Fibroblast of peridontal ligament (primary cell): Measurements from ENCODE around the gene MAST4.
A peak's percentile ranks its signal among the peaks of the same experiment; 100 is the strongest.
"Not testable (repeated sequence)": the region's sequence is repeated elsewhere in the genome, so short reads cannot be mapped to it uniquely, and the experiment has no call there.

Source experiments
- DNase-seq: peaks from one replicate; pipeline ENCODE4 v3.0.0-alpha.2; 2010; ENCODE audit errors: extremely low read depth

MAST4 gene

DNA sequence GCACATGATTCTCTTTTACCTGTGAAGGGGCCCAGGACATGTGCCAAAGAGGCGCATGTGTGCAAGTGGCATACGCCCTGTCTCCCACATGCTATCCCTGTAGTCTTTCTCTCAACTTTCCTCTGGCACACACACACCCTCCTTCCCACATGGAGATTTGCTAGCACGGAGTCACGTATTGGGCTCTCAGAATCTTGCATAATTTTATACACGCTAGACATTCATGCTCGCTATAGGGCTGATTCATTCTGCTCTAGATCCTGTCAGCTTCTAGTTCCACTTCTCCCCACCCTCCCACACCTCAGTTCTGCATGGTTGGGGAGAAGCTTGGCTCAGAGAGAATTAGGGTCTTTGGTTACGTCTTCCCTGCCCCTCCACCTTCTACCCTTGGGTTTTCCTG lies 527.6 kb downstream of the MAST4 start:
- no peak for DNase-seq

DNA sequence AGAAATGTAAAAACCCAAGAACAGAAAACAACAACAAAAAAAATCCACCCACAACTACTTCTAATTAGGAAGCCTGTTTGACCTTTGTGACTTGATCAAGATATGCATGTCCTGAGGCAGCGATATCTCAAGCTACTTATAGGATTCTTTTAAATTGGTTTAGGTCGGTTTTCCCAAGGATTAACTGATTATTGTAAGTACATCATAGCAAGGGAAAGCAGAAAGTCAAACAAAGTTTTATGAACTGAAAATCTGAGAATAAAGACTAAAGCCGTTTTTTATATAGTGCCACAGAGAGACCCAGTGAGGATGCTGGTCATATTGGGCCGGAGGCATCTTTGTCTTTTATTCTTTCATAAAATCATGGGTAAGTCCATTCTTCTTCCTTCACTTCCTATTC lies 528.4 kb downstream of the MAST4 start:
- no peak for DNase-seq

DNA sequence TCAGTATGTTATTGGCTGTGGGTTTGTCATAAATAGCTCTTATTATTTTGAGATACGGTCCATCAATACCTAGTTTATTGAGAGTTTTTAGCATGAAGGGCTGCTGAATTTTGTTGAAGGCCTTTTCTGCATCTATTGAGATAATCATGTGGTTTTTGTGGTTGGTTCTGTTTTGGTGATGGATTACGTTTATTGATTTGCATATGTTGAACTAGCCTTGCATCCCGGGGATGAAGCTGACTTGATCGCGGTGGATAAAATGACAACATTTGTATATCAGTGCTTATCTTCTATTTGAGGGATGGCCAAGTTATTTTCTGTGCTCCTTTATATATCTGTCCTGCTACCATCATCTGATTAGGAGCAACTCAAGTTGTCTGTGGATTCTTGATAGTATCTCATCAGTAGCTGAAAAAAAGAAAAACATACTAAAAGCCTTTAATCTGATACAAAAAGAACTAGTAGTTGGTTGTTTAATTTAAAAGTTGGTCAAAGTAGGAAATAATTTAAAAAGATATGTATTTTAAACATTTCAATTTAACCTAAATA lies 531.2 kb downstream of the MAST4 start:
- DNase-seq, result not testable (repeated sequence)

DNA sequence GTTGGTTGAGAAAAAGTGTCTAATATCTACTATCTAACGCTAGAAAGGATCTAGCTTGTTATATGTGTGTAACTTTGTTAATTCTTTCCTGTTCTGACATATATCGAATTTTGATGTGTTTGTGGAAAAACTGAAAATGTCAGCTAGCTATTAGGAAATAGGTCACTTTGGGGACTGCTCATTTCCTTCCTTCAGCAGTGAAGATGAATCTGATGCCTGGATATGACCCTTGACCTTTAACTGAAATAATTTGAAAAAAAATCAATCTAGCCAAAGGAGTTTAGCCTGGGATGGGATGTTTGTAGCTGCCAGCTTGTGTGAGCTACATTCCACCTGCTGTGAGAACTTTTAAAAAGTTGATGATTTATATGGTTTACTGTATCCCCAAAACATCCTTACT lies 533.6 kb downstream of the MAST4 start:
- DNase-seq, result no peak

DNA sequence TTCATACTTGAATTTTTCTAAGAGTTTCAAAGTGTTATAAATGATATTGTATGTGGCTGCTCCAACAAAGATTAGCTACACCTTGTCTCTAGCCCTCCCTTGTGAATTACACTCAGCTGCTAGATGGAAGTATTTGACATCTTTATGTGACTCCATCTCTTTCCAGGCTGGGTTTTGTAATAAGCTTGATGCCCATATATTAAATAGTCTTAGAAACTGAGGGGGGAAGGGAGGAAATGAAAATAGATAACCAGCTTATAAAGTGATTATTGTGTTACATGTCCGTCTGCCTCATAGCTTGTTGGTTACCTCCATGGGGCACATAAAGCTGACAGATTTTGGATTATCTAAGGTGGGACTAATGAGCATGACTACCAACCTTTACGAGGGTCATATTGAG lies 537.0 kb downstream of the MAST4 start:
- DNase-seq, result no peak

DNA sequence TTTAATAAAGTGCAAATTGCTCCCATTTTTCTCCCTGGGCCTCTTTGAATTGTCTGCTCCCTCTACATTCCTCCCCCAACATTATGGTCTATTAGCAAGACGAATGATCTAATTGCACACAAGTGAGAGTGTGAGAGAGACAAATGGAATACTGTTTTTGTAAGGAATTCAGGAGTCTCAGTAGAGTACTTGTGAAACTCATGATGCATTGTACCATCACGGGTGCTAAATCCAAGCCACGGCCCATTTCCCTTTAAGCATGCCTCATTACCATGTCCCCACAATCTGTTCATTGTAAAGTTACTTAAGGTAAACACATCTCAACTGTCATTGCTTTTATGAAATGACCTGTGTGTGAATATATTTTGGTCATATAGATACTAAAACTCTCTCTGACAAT lies 537.6 kb downstream of the MAST4 start:
- DNase-seq, result no peak

DNA sequence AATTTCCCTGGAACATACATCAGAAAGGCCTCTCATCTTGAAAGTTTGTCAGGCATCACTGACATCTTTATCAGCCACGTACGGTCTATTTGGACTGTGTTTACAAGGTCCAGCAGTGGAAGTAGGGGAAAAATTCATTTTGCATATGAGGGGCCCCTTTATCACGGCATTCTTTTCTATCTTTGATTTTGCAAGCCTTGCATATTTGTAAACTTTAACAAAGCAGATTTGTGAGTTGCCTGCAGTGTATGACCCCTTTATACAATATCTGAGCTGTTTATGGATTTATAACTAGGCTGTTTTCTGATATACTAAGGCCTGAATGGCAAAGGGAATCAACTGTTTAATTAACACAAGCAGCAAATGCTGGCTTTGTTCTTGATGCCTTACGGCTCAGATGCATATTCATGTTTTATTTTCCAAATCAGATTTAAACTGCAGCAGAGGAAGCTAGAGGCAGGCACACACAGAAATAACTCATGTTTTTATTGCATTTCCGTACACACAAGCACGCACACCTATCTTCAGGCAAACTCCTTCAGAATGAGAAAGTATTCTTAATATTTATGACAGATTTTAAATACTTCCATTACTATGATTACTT lies 539.3 kb downstream of the MAST4 start:
- no peak for DNase-seq

DNA sequence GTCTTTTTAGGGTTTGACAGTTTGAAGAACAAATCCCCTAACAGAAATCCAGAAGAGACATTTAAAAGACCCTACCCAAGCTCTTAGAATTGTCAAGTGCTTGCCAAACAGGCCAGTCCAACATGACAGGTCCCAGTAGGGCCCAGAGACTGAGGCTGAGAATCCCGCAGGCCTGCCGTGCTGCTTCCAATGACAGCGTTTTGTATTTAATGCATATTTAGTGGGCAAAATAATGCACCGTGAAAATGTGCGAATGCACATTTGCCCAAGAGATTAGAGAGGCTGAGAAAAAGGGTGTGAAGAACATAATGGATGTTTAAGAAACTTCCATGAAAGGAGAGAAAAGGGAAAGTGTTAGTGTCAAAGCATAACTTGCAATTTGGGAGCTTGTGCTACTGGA lies 542.8 kb downstream of the MAST4 start:
- DNase-seq, result no peak

DNA sequence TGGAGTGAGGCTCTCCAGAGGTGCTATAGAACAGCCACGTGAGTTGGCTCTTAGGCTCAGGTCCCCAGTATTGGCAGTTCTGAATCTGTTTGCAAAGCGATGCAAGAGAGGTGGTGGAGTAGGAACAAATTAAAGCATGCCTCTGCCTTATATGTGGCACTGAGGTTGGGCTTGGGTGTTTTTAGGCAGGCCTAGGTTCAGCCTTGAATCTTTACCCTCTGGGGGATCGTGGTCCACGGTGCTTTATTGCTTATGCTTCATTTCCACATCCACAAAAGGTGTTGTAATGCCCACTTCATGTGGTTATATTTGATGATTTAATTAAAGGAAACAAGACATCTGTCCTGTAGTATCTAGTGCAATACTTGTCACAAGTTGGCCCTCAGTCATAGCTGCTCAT lies 544.2 kb downstream of the MAST4 start:
- no peak for DNase-seq

DNA sequence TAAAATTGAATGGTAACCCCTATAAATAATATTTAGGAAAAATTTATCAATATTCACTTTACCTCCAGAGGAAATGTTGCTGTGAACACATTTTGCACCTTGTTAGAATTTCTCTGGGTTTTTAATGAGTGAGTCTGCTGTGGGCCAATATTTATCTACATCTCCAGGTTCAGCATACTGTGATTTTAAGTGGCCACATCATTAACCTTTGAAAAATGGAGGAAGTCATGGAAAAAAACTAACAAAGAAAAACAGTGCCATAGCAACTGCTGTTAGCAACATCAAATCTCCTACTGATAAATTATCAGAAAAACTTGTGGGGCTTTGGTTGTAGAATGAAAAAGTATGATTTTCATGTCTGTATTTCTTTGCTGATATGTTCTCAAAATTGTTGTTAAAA lies 545.5 kb downstream of the MAST4 start:
- DNase-seq, result no peak

DNA sequence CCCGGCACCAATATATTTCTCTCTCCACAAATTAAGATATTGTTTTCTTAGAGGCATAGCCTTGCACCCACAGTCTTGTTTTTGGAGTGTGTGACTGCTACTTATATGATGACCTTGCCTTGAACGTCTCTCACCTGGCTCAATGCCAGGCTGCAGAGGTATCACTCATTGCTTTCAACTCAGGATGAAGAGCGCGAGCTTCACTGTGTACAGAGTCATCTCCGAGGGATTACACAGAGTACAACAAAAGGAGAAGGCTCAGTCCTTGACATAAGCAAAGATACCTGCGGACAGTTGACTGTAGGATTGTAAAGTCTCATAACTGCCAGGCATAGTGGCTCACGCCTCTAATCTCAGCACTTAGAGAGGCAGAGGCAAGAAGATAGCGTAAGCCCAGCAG lies 546.6 kb downstream of the MAST4 start:
- DNase-seq, result no peak

DNA sequence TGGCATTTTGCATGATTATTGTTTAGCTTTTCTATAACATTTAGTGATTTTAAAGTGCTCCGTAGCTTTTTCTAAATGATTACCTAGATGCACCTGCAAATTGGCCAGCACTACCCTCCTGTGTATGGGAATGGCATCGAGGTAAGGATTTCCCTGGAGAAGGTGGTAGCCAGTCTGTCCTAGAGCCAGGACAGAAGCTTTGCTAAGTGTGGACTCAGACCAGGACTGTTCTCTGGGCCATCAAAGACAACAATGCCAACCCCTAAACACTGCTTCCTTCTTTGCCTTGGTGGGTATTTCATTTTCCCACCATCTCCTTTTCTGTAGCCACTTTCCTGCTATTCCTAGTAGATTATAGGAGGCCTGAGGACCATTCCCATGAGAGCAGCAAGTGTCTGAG lies 547.4 kb downstream of the MAST4 start:
- DNase-seq, result no peak

DNA sequence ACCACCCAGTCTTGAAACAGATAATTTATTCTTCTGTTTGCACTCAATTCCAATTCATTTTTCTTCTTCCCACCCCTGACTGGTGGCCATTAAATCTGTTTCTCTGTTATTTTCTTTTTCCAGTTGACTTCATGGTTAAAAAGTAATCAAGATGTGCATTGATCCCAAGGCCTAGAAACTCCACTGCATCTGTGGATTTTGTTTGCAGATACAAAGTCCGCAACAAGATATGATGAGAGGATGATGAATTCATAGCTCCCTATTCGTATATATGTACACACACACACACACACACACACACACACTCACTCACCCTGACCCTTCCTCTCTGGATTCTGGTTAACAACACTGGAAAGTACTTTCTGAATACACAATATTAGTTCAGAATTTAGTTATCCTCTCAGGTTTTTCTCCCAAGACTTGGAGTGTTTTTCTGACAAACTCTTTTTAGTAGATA lies 548.0 kb downstream of the MAST4 start:
- no peak for DNase-seq

DNA sequence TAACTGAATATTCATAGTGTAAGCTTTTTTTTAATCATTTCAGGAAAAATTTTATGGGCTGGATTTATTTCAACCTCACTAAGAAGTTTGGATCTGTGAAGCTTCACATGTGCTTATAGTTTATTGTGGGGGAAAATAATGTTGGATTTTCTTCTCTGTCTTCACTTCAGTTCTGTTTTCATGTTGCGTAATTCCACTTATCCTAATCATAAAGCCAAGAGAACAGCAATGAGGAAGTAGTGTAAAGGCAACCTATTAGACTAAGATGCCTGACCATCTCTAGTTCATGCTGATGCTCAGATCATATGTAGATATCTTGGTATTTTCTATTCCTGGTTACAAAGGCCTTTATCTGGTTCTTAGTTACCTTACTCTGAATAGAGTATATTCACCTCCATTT lies 550.4 kb downstream of the MAST4 start:
- DNase-seq, result peak; percentile 63

DNA sequence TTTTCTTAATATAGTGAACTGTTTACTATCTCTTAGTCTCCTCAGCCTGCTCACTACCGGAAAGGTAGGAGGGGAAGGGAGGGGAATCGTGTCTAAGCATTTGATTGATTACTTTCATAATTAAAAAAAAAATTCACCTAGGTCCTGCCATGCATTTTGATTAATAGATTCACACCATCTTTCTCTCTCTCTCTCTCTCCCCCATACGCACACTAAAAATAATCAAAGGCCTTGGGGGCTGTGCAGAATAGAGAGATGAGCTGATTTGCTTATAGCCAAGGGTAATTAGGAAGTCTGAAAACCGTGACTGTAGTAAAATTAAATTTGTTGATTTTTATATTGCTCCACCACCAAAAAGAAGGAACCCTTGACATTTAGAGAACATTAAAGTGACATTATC lies 550.8 kb downstream of the MAST4 start:
- DNase-seq, result no peak

DNA sequence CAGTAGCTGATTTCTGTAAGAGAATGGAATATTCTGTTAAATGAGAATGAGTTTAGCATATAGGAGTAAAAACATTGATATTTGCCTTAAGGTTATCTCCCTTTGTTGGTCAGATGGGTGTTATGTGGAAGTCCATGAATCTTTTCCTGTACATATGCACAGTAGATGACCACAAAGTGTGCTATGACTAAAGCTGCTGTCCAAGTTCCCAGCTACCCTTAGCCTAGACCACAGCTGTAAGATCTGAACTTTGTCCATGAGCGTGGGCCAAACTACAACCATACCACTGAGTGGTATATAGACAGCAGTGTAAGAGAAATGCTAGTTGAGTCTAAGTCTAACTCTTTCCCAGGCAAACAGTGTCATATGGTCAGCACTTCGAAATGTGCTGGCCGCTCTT lies 551.6 kb downstream of the MAST4 start:
- DNase-seq, result peak; percentile 30

DNA sequence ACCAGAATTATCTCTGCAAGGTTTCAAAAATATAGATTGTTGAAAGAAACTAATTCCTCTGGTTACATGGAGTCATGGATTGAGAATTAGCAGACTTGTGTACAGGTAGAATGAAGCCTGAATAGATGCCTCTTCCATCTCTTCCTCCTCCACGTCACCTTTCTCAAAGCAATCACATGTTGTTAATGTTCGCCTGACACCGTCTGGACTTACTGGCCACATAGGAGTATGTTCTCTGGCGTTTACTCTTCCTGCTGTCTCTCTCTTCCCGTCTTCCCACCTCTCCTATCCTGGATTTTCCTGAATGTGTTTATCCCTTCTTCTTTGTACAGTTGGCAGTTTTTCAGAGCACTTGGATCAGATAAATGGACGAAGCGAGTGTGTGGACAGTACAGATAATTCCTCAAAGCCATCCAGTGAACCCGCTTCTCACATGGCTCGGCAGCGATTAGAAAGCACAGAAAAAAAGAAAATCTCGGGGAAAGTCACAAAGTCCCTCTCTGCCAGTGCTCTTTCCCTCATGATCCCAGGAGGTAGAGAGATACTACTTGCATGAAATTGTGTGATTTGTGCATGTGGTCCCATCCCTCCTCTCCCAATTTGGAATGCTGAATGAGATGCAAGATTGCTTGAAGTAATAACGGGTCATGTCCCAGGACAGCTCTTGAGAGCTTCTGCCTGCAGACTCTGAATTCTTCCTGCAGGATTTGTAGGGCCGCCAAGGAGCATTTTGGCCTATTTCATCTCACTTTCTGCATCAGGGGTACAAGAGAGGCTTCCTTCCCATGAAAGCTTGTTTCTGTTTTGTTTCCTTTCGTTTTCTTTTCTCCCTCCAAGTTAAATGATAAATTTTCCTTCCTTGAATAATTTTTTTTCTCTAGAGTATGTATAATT lies 553.1 kb downstream of the MAST4 start:
- DNase-seq, result no peak

DNA sequence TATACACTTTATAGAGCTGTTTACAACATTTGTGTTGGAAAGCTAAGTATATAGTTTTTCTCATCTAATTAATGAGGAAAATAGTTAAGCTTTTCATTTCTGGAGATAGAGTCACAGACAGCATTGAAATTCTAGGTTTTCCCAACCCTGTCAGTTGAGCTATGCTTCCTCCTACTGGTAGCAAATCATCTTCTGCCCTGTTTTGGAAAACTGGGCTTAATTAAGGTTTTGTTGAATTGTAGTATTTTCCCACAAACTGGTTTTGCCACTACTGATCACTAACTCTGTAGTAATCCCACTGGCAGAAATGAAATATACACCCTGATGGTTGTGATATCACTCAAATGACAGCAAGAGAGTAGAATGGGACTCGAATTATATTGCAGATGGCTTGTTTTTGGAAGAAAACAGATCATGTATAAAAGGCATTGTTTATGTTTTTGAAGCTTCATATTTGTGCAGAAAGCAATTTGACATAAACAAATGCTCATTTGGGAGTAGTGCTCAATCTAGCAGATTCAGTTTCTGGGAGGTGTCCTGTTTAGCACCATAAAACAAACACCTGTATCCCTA lies 553.8 kb downstream of the MAST4 start:
- peak; percentile 76 for DNase-seq

DNA sequence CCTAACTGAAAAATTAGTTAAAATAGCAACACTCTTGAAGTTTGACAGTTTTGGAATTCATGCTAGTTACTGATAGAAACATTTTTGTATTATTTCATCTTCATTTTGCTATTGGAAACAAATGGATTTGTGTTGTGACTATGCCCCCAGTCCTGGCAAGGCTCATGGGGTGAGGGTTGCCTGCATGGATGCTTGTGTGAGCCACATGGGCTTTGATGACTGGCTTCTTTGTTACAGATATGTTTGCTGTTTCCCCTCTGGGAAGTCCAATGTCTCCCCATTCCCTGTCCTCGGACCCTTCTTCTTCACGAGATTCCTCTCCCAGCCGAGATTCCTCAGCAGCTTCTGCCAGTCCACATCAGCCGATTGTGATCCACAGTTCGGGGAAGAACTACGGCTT lies 556.2 kb downstream of the MAST4 start:
- no peak for DNase-seq

DNA sequence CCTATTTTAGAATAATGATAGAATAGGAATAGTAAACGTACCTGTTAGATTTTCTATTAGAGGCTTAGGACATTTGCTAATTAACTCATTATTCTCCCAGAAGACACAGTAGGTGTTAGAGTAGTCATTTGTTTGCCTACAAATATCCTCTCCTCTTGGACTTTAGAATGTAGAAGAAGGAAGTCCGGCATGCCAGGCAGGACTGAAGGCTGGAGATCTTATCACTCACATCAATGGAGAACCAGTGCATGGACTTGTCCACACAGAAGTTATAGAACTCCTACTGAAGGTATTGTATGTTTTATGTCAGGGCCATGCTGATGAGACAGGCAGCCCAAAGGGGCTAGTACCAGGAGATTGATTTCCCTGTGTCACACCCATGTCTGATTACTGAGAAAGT lies 557.1 kb downstream of the MAST4 start:
- no peak for DNase-seq

DNA sequence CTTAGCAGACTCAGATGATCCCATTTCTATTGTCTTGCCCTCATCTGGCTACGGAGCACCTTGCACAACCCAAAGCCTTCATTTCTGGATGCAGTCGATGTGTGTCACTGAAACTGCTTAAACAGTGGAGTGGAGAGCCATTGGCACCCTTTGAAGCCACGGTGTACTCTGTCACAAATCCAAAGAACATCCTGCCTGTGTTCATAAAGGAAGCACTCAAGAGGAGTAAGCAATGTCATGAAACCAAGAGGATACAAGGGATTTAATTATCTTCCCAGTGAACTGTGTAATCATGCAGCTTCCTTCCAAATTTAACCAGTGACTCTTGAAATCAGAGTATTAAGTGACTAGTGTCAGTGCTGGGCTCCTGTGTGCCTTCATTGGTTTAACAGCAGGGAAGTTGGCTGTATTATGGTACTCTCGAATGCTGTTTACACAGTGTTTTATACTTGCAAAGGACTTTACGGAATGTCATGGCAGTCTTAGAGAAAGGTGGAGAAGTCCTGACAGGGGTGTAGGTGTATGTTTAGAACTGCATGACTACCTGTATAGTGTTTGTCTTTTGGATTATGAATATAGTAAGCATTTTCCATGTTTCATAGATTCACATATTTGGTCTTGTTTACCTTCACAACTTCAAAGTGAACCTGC lies 558.5 kb downstream of the MAST4 start:
- no peak for DNase-seq

DNA sequence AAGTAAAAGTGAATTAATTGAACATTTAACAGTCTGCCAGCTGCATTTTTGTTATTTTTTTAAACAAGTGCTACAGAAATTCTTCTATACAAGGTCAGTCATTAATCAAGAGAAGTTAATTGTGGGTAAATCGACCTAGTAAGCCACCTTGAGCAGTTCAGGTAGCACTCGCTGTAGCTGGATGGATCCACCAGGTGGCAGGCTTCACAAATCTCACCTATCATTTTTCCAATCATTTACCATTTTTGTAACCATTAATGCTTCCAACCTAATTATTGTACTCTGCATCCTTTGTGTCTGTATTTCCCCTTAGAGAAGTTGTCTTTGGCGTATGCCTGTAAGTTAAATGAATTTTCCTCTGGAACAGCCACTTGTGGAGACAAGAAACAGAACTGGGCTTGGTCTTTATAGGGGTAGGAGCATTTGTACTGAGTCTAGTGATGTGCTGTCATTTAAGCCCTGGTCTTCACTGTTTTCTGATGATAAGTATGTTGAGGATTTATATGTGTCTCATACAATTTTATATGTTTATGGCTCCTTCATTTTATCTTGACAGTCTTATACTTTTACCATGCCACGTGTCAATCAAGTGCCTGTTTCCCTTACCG lies 560.9 kb downstream of the MAST4 start:
- peak; percentile 29 for DNase-seq
